ENCODE results near the gene ATF4. TPM values are rescaled to one million over a fixed set of nuclear protein-coding genes. Genes with fewer than 3 reads are reported as not detected.

The ATF4 gene
- total and polyA plus RNA-seq, 2 of the 8 experiments (the other 6 are each of a cell fraction or from before 2014, with no cell fraction given) = 553 to 704 TPM

GRCh38 chr22:39528080-39528661, 7.8 kb downstream of the ATF4 start:
- Histone ChIP-seq H4K5ac (ENCODE audit: insufficient read length, low read depth, low read length) (no peak overlapping the region), H3K36me3 (ENCODE audit: control insufficient read depth in 2 of 4, insufficient read depth in 4 of 4, low read length in 3 of 4) (peaks cover 11 to 21% (median 15%) of the 10 kb centered on the region in 4 experiments), H4K91ac (replicated peaks; ENCODE audit: insufficient read length, low read length) (no peak overlapping the region), H2BK120ac (replicated peaks; ENCODE audit: low read depth, low read length) (no peak overlapping the region), H3K23me2 (ENCODE audit: low read depth, low read length) (peaks cover 6% of the 10 kb centered on the region), H2BK5ac (ENCODE audit: low read depth, low read length) (peak overlapping the region; percentile 24; the same call in 1 of the 2 replicates), H3K4me3 (ENCODE audit: extremely low read depth in 1 of 4, insufficient read depth in 2 of 4, low read depth in 3 of 4, low read length in 4 of 4) (no peak overlapping the region), H3K4ac (replicated peaks; ENCODE audit: insufficient read length, low read depth, low read length) (no peak overlapping the region), H2BK15ac (ENCODE audit: low read length) (no peak overlapping the region), H2AK5ac (ENCODE audit: low read depth, low read length) (no peak overlapping the region), H3K79me1 (ENCODE audit: low read depth, low read length) (peaks cover 3% of the 10 kb centered on the region; the same call in 1 of the 2 replicates), H2BK20ac (ENCODE audit: low read length) (no peak overlapping the region), H3K9ac (replicated peaks in 1 of 4; ENCODE audit: extremely low read depth in 1 of 4, low read depth in 3 of 4, low read length in 3 of 4) (no peak overlapping the region; a peak in 1 of 7 replicates), H3K4me1 (replicated peaks in 1 of 4; ENCODE audit: control insufficient read depth in 3 of 4, insufficient read depth in 4 of 4, low read length in 3 of 4) (peaks cover 3 to 24% (median 8%) of the 10 kb centered on the region in 4 experiments), H3K27me3 (replicated peaks in 1 of 4; ENCODE audit: control insufficient read depth in 3 of 4, extremely low read depth in 1 of 4, insufficient read depth in 3 of 4, low read length in 3 of 4) (no peaks in the 10 kb centered on the region), H3K4me2 (ENCODE audit: insufficient read depth in 1 of 2, low read depth in 2 of 2, low read length in 2 of 2) (no peak overlapping the region), H2BK12ac (ENCODE audit: low read depth, low read length) (no peak overlapping the region; the same call in 1 of the 2 replicates), H4K8ac (ENCODE audit: extremely low read depth, insufficient read depth, low read length) (no peak overlapping the region), H3K27ac (ENCODE audit: low read depth, low read length) (no peak overlapping the region), H3K56ac (replicated peaks; ENCODE audit: insufficient read length, low read depth, low read length) (no peak overlapping the region), H3K18ac (ENCODE audit: extremely low read depth, low read length) (no peak overlapping the region), H3K23ac (ENCODE audit: insufficient read length) (no peak overlapping the region), H2AFZ (ENCODE audit: low read length) (no peak overlapping the region), H3K14ac (ENCODE audit: insufficient read length) (no peak overlapping the region), H3K9me3 (ENCODE audit: insufficient read depth in 2 of 2, low read depth in 1 of 2, low read length in 1 of 2) (no peaks in the 10 kb centered on the region), H3K79me2 (ENCODE audit: control insufficient read depth in 1 of 2, insufficient read depth in 2 of 2, low read length in 2 of 2) (peaks cover 0 to 16% of the 10 kb centered on the region in 2 experiments; a peak in 2 of 4 replicates), H4K20me1 (replicated peaks in 1 of 2; ENCODE audit: control insufficient read depth in 1 of 2, insufficient read depth in 2 of 2, low read length in 2 of 2) (peaks cover 24 to 50% of the 10 kb centered on the region in 2 experiments)
- 84% methylated on average over 12 of the region's 12 CpGs; no CpG with 5 or more reads in 1 of the 2 experiments for WGBS, 2 experiments (ENCODE audit: extremely low coverage in 1 of 2, insufficient coverage in 1 of 2, insufficient read length in 1 of 2, insufficient replicate concordance in 2 of 2, low coverage in 1 of 2, low lambda C conversion rate in 2 of 2, missing lambda C conversion rate in 1 of 2)
- FAIRE-seq (no peak), DNase-seq (ENCODE audit: low read depth in 1 of 2, low spot score in 2 of 2) (no peak)
- POLR2A ChIA-PET (ENCODE audit: partially characterized antibody) = interaction anchor here (0.7 to 8.9 kb wide), 11 partner anchors 8 to 216 kb away, joined by 3 to 72 read pairs (median 6); partner anchors contain the start of genes ATF4, MIEF1 and RPL3
- peak in 1 of 2 experiments; percentile 50; a peak in 1 of 3 replicates for TF ChIP-seq POLR2A (IDR thresholded peaks at IDR 0.05; ENCODE audit: control extremely low read depth in 1 of 2, low read depth in 2 of 2, low read length in 2 of 2)
- TF ChIP-seq KDM4A (IDR thresholded peaks at IDR 0.05; ENCODE audit: low read depth, low read length, severe bottlenecking) = peak; percentile 7
- TF ChIP-seq NRF1 (IDR thresholded peaks at IDR 0.05; ENCODE audit: low read depth, low read length) = no peak
- CTCF ChIA-PET (ENCODE audit: partially characterized antibody) = interaction anchor here (0.5 to 21.9 kb wide), 26 partner anchors 8 to 516 kb away, joined by 3 to 361 read pairs (median 5); partner anchors contain the start of genes ATF4 and MIEF1

Measured in H1 (cell line).